Fibroblast of villous mesenchyme (primary cell): Measurements from ENCODE around the gene SBF2. TPM values are rescaled to one million over a fixed set of nuclear protein-coding genes. Genes with fewer than 3 reads are reported as not detected.

Experiments
- DNase-seq: peaks from one replicate; pipeline ENCODE4 v3.0.0-alpha.2; 2010; ENCODE audit warnings: low read depth
- H3K4me3 ChIP-seq: 2 replicates; pipeline ENCODE4 v1.5.1; 2011; ENCODE audit warnings: low read depth, mild to moderate bottlenecking, low read length
- total RNA-seq: library from RNA; depleted of rRNA; stranded (reverse); fragments of >200 nt; gene quantifications from 2 replicates; pipeline ENCODE4 v1.2.3, GENCODE V29; 2012
- TF ChIP-seq, protein P1 (sequence below): IDR thresholded peaks from 2 replicates; pipeline ENCODE4 v1.5.1; 2012; ENCODE audit warnings: low read depth, mild to moderate bottlenecking, low read length; ENCODE audit not compliant: insufficient read depth

SBF2 gene
- total RNA-seq, 1 donor, result 35.0 TPM

DNA sequence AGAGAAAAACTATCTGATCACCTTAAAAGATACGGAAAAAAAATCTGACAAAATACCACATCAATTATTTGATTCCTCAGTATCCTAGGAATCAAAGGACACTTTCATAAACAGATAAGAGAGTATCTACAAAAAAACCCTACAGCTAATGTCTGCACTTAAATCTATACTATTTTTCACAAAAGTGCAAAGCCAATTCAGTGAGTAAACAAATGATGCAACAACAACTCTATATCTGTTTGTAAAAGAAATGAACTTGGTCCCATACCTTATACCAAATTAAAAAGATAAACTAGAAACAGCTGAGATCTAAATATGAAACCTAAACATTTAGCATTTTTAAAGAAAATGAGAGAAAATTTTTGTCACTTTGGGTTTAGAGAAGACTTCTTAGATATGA is 366.3 kb downstream of the SBF2 start:
- DNase-seq, result no peak
- no peak overlapping the region for H3K4me3 ChIP-seq
- TF ChIP-seq, protein P1, sequence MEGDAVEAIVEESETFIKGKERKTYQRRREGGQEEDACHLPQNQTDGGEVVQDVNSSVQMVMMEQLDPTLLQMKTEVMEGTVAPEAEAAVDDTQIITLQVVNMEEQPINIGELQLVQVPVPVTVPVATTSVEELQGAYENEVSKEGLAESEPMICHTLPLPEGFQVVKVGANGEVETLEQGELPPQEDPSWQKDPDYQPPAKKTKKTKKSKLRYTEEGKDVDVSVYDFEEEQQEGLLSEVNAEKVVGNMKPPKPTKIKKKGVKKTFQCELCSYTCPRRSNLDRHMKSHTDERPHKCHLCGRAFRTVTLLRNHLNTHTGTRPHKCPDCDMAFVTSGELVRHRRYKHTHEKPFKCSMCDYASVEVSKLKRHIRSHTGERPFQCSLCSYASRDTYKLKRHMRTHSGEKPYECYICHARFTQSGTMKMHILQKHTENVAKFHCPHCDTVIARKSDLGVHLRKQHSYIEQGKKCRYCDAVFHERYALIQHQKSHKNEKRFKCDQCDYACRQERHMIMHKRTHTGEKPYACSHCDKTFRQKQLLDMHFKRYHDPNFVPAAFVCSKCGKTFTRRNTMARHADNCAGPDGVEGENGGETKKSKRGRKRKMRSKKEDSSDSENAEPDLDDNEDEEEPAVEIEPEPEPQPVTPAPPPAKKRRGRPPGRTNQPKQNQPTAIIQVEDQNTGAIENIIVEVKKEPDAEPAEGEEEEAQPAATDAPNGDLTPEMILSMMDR, result no peak

DNA sequence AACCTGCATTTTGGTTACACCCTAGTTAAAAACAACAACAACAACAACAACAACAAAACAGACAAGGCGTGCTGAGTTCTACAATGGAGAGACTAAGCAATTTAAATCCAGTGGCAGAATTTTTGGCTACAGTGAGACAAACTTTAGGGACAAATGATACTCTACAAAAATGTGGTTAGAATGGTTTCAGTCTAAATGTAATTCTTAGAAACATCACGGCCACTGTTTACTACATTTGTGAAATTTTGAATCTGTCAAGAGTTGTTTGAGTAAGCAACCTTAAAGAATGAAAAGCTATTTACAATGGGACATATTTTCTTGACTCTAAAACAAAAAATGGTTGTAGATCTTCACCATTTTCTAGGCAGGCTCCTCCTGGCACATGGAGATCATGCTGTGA is 370.7 kb downstream of the SBF2 start:
- no peak overlapping the region for H3K4me3 ChIP-seq
- no peak for DNase-seq
- TF ChIP-seq, protein P1, result no peak

DNA sequence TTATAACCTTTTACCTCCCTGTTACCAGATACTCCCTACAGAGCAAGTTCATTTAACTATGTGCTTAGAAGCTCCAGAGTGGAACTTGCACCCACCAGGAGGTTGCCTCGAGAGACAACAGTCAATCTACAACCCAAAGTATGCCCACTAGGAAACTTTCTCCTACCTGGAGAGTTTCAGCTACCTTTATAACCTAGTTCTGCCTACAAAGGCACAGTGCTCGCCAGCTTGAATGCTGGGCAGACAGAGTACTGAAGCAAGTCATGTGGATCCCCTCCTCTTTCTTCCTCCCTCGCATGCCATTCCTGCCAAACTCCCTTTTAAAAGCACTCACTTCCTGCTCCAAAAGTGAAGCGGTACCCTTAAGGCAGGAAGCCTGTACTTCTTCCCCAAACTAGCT is 371.2 kb downstream of the SBF2 start:
- TF ChIP-seq, protein P1, result no peak
- H3K4me3 ChIP-seq, result no peak overlapping the region
- peak; percentile 25 for DNase-seq

DNA sequence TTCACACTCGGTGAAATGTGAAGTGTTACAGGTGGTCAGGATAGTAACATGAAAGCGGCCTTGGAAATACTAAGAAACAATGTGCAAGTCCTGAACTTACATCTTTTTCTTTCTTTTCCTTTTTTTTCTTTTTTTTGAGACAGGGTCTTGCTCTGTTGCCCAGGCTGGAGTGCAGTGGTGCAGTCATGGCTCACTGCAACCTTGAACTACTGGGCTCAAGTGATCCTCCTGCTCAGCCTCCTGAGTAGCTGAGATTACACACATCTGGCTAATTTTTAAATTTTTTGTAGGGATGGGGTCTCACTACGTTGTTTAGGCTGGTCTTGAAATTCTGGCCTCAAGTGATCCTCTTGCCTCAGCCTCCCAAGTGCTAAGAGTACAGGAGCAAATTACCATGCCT is 377.5 kb downstream of the SBF2 start:
- TF ChIP-seq, protein P1, result no peak
- DNase-seq, result no peak
- no peak overlapping the region for H3K4me3 ChIP-seq

DNA sequence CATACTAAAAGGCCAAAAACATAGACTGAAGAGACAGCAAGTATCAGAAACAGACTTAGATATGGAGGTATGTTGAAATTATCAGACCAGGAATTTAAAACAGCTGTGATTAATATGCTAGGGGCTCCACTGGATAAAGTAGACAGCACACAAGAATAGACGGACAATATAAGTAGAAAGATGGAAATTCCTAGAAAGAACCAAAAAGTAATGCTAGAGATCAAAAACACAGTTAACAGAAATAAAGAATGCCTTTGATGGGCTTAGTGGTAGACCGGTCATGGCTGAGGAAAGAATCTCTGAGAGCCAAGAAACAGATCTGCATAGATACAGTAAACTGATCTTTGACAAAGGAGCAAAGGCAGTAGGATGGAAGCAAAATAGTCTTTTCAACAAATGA is 380.0 kb downstream of the SBF2 start:
- TF ChIP-seq, protein P1, result no peak
- no peak overlapping the region for H3K4me3 ChIP-seq
- peak; percentile 12 for DNase-seq

DNA sequence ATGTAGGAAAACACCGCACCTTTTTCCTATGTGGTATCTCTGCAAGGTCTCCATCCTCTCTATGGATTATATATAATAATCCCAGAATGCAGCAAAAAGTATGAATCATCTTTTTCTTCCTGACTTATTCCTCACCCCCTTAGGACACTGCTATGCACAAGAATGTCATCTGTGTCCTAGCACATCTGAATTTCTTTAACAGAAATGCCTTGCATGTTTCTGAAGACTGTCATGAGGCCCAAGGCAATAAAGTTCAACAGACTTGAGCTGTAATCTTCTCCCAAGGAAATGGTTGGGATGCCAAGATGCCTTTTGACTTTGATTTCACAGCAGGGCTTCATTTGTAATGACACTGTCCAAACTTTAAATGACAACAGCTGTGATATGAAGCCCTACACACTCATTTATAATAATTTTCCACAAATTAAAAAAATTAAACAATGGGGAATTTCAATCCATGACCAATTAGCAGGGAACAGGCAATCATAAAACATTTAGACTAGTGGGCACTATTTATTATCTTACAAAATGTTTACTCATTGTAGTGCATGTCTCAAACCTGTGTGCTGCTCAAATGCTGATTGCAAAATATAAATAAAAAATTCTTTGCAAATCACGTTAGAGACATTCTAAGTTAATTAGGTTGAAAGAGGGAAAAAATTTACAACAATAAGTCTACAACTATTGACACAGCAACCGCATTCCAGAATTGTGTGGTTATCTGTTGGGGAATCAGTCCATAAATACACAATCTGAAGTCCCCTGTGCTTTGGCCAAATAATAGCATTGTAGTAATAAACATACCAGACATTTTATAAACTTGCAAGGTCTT is 387.8 kb downstream of the SBF2 start:
- DNase-seq, result peak; percentile 85
- TF ChIP-seq, protein P1, result no peak
- no peak overlapping the region for H3K4me3 ChIP-seq
